ENCODE measurements around the gene GBA3. TPM values are rescaled to one million over a fixed set of nuclear protein-coding genes. Genes with fewer than 3 reads are reported as not detected.

Gene GBA3
- total and polyA plus RNA-seq, 2 experiments from 2014 or later = not detected

GRCh38 chr4:22745234-22745633, 52.5 kb downstream of the GBA3 start (continued):
- TF ChIP-seq REST (IDR thresholded peaks at IDR 0.05; ENCODE audit: unreplicated experiment) = no peak
- TF ChIP-seq STAT1 (IDR thresholded peaks at IDR 0.05; ENCODE audit: unreplicated experiment) = no peak

GRCh38 chr4:22754116-22754515, 61.4 kb downstream of the GBA3 start:
- no peak for DNase-seq (ENCODE audit: low spot score)
- H3K9me2 ChIP-seq (ENCODE audit: insufficient read depth) = no peaks in the 10 kb centered on the region; the same call in 1 of the 2 replicates

More at GRCh38 chr4:22754116-22754515, 61.4 kb downstream of the GBA3 start:
- ATAC-seq = no peak
- H3K4me3 ChIP-seq = no peak overlapping the region
- no peak for TF ChIP-seq EZH2 (IDR thresholded peaks at IDR 0.05; ENCODE audit: low read depth, unreplicated experiment)
- TF ChIP-seq ZNF462 (CRISPR knock-in tag; IDR thresholded peaks at IDR 0.05) = no peak
- TF ChIP-seq ETS1 (IDR thresholded peaks at IDR 0.05) = no peak
- no peak for TF ChIP-seq CTCF (conservative IDR thresholded peaks at IDR 0.05; ENCODE audit: low read depth in 2 of 2)
- H3K27me3 ChIP-seq (ENCODE audit: insufficient read depth) = no peaks in the 10 kb centered on the region
- no peak overlapping the region for H3K4me2 ChIP-seq
- Mint-ChIP-seq H3K27ac (no peak overlapping the region), H3K4me3 (no peak overlapping the region), H3K9me3 (no peaks in the 10 kb centered on the region), H3K27me3 (ENCODE audit: insufficient read depth, low read depth, poor library complexity) (no peaks in the 10 kb centered on the region), H3K36me3 (ENCODE audit: low read depth) (no peaks in the 10 kb centered on the region), H3K4me1 (no peaks in the 10 kb centered on the region)
- H3K27ac ChIP-seq (ENCODE audit: low read depth) = no peak overlapping the region
- no peaks in the 10 kb centered on the region for H4K20me1 ChIP-seq (replicated peaks; ENCODE audit: insufficient read depth)
- no peaks in the 10 kb centered on the region for H3K36me3 ChIP-seq (ENCODE audit: insufficient read depth)
- H2AFZ ChIP-seq = 0 out of 2 replicates have a peak overlapping the region, but pooled peaks have one; percentile 34
- H3K79me2 ChIP-seq (replicated peaks; ENCODE audit: insufficient read depth) = no peaks in the 10 kb centered on the region
- H3K4me1 ChIP-seq (ENCODE audit: insufficient read depth) = no peaks in the 10 kb centered on the region
- no peaks in the 10 kb centered on the region for H3F3A ChIP-seq (replicated peaks; ENCODE audit: low read depth)
